Adipocyte (in vitro differentiated cells): Measurements from ENCODE around the gene ATP6V1B1.

Experiments used
- DNase-seq: peaks from one replicate; pipeline ENCODE4 v3.0.0-alpha.2; 2015; ENCODE audit warnings: low read depth
- H3K27me3 ChIP-seq: replicated peaks from 2 replicates; pipeline ENCODE4 v1.7.0; 2013; ENCODE audit warnings: mild to moderate bottlenecking, low read length, moderate library complexity; ENCODE audit not compliant: control insufficient read depth, insufficient read depth
- H3K36me3 ChIP-seq: 2 replicates; pipeline ENCODE4 v1.7.0; 2013; ENCODE audit warnings: low read length, mild to moderate bottlenecking, moderate library complexity; ENCODE audit not compliant: control insufficient read depth, insufficient read depth, severe bottlenecking
- H3K4me1 ChIP-seq: 2 replicates; pipeline ENCODE4 v1.7.0; 2013; ENCODE audit warnings: mild to moderate bottlenecking, low read length, moderate library complexity; ENCODE audit not compliant: control insufficient read depth, insufficient read depth
- H3K4me3 ChIP-seq: 2 replicates; pipeline ENCODE4 v1.7.0; 2013; ENCODE audit warnings: mild to moderate bottlenecking, low read length, moderate library complexity
- H3K9ac ChIP-seq: 2 replicates; pipeline ENCODE4 v1.7.0; 2013; ENCODE audit warnings: mild to moderate bottlenecking, low read length, moderate library complexity
- H3K9me3 ChIP-seq: 2 replicates; pipeline ENCODE4 v1.7.0; 2013; ENCODE audit warnings: mild to moderate bottlenecking, low read length, moderate library complexity; ENCODE audit not compliant: control insufficient read depth

ATP6V1B1 gene

GRCh38 chr2:70981421-70981820 is 45.7 kb downstream of the ATP6V1B1 start:
- Histone ChIP-seq H3K27me3 (no peaks in the 10 kb centered on the region), H3K36me3 (peaks cover 11% of the 10 kb centered on the region), H3K4me3 (no peak overlapping the region), H3K9me3 (no peaks in the 10 kb centered on the region), H3K4me1 (peaks cover 16% of the 10 kb centered on the region), H3K9ac (no peak overlapping the region)
- no peak for DNase-seq

- Histone ChIP-seq H3K27me3 (no peaks in the 10 kb centered on the region), H3K4me1 (peaks cover 13% of the 10 kb centered on the region), H3K9me3 (no peaks in the 10 kb centered on the region), H3K9ac (no peak overlapping the region), H3K4me3 (no peak overlapping the region), H3K36me3 (peaks cover 18% of the 10 kb centered on the region)
- no peak for DNase-seq
Observed at GRCh38 chr2:70981866-70982810, 46.4 kb downstream of the ATP6V1B1 start.

- H3K9ac ChIP-seq: no peak overlapping the region
- no peaks in the 10 kb centered on the region for H3K27me3 ChIP-seq
- H3K36me3 ChIP-seq: peaks cover 27% of the 10 kb centered on the region
- no peaks in the 10 kb centered on the region for H3K9me3 ChIP-seq
- DNase-seq: no peak
- H3K4me3 ChIP-seq: no peak overlapping the region
- H3K4me1 ChIP-seq: peaks cover 11% of the 10 kb centered on the region
Observed at GRCh38 chr2:70982971-70983370, 47.3 kb downstream of the ATP6V1B1 start.

- Histone ChIP-seq H3K9me3 (no peaks in the 10 kb centered on the region), H3K36me3 (peaks cover 34% of the 10 kb centered on the region), H3K9ac (no peak overlapping the region), H3K4me3 (no peak overlapping the region), H3K4me1 (peaks cover 12% of the 10 kb centered on the region), H3K27me3 (no peaks in the 10 kb centered on the region)
- DNase-seq: no peak
Observed at GRCh38 chr2:70983506-70984227, 48.0 kb downstream of the ATP6V1B1 start.

GRCh38 chr2:70984228-70984575 is 48.5 kb downstream of the ATP6V1B1 start:
- Histone ChIP-seq H3K4me3 (no peak overlapping the region), H3K27me3 (no peaks in the 10 kb centered on the region), H3K9ac (no peak overlapping the region), H3K9me3 (no peaks in the 10 kb centered on the region), H3K4me1 (peaks cover 10% of the 10 kb centered on the region), H3K36me3 (peaks cover 39% of the 10 kb centered on the region)
- DNase-seq: no peak

GRCh38 chr2:70984576-70985282 is 49.0 kb downstream of the ATP6V1B1 start:
- no peak for DNase-seq
- Histone ChIP-seq H3K9me3 (no peaks in the 10 kb centered on the region), H3K27me3 (no peaks in the 10 kb centered on the region), H3K4me3 (no peak overlapping the region), H3K9ac (no peak overlapping the region), H3K4me1 (peaks cover 9% of the 10 kb centered on the region), H3K36me3 (peaks cover 44% of the 10 kb centered on the region)

- no peak overlapping the region for H3K9ac ChIP-seq
- peaks cover 50% of the 10 kb centered on the region for H3K36me3 ChIP-seq
- H3K4me3 ChIP-seq: no peak overlapping the region
Observed at GRCh38 chr2:70985283-70985688, 49.6 kb downstream of the ATP6V1B1 start.

GRCh38 chr2:70985956-70986355 is 50.3 kb downstream of the ATP6V1B1 start:
- Histone ChIP-seq H3K9ac (no peak overlapping the region), H3K9me3 (no peaks in the 10 kb centered on the region), H3K36me3 (peaks cover 54% of the 10 kb centered on the region), H3K4me1 (peaks cover 9% of the 10 kb centered on the region), H3K4me3 (no peak overlapping the region), H3K27me3 (no peaks in the 10 kb centered on the region)
- DNase-seq: no peak

More at GRCh38 chr2:70985283-70985688, 49.6 kb downstream of the ATP6V1B1 start:
- no peaks in the 10 kb centered on the region for H3K9me3 ChIP-seq
- H3K4me1 ChIP-seq: peaks cover 9% of the 10 kb centered on the region
- DNase-seq: no peak
- no peaks in the 10 kb centered on the region for H3K27me3 ChIP-seq

GRCh38 chr2:70986499-70987189 is 50.9 kb downstream of the ATP6V1B1 start:
- Histone ChIP-seq H3K9ac (no peak overlapping the region), H3K36me3 (peaks cover 61% of the 10 kb centered on the region), H3K4me1 (peaks cover 9% of the 10 kb centered on the region), H3K27me3 (no peaks in the 10 kb centered on the region), H3K4me3 (no peak overlapping the region), H3K9me3 (no peaks in the 10 kb centered on the region)
- DNase-seq: no peak

GRCh38 chr2:70987386-70987785 is 51.7 kb downstream of the ATP6V1B1 start:
- H3K4me3 ChIP-seq: no peak overlapping the region
- H3K27me3 ChIP-seq: no peaks in the 10 kb centered on the region
- peaks cover 9% of the 10 kb centered on the region for H3K4me1 ChIP-seq
- H3K36me3 ChIP-seq: peaks cover 65% of the 10 kb centered on the region
- H3K9me3 ChIP-seq: no peaks in the 10 kb centered on the region
- DNase-seq: no peak
- no peak overlapping the region for H3K9ac ChIP-seq
